Neuronal stem cell (in vitro differentiated cells): Measurements from ENCODE around the gene THSD4.

Experiments used
- DNase-seq: peaks from one replicate; pipeline ENCODE4 v3.0.0-alpha.2; 2013; ENCODE audit warnings: low spot score
- H2AFZ ChIP-seq: one replicate; pipeline ENCODE4 v1.6.1; 2013; ENCODE audit warnings: mild to moderate bottlenecking, low read length, inconsistent platforms
- H2AK5ac ChIP-seq: 2 replicates; pipeline ENCODE4 v1.6.1; 2013; ENCODE audit warnings: low read depth, mild to moderate bottlenecking, inconsistent platforms, low read length, moderate library complexity, mixed read lengths
- H2BK120ac ChIP-seq: 2 replicates; pipeline ENCODE4 v1.6.1; 2013; ENCODE audit warnings: low read depth, mild to moderate bottlenecking, inconsistent platforms, low read length, moderate library complexity, mixed read lengths
- H2BK12ac ChIP-seq: one replicate; pipeline ENCODE4 v1.6.1; 2013; ENCODE audit warnings: low read length, inconsistent platforms
- H2BK15ac ChIP-seq: 2 replicates; pipeline ENCODE4 v1.6.1; 2013; ENCODE audit warnings: mild to moderate bottlenecking, low read length, inconsistent platforms, mixed read lengths
- H2BK5ac ChIP-seq: one replicate; pipeline ENCODE4 v1.6.1; 2013; ENCODE audit warnings: inconsistent platforms, mild to moderate bottlenecking, low read length, moderate library complexity
- H3K14ac ChIP-seq: one replicate; pipeline ENCODE4 v1.6.1; 2013; ENCODE audit warnings: low read length, inconsistent platforms
- H3K18ac ChIP-seq: 2 replicates; pipeline ENCODE4 v1.6.1; 2013; ENCODE audit warnings: low read length, inconsistent platforms
- H3K23ac ChIP-seq: 2 replicates; pipeline ENCODE4 v1.6.1; 2013; ENCODE audit warnings: low read depth, mild to moderate bottlenecking, mixed read lengths, low read length, inconsistent platforms; ENCODE audit not compliant: poor library complexity
- H3K27ac ChIP-seq: replicated peaks from 3 replicates; pipeline ENCODE4 v1.5.1; 2013; ENCODE audit warnings: low read length, inconsistent platforms
- H3K27me3 ChIP-seq, 3 experiments: 2 replicates each; pipeline ENCODE4 v1.6.1; 2013; ENCODE audit warnings: low read length in 3 of 3, mild to moderate bottlenecking in 2 of 3, inconsistent platforms in 1 of 3, low read depth in 1 of 3, mixed read lengths in 1 of 3, moderate library complexity in 1 of 3; ENCODE audit not compliant: control insufficient read depth in 3 of 3, insufficient read depth in 3 of 3
- H3K36me3 ChIP-seq, 2 donors: replicated peaks in 1 of 2; 2 replicates each; pipeline ENCODE4 v1.6.1; 2013; ENCODE audit warnings: low read length in 2 of 2; ENCODE audit not compliant: control insufficient read depth in 2 of 2, insufficient read depth in 2 of 2
- H3K4ac ChIP-seq: 2 replicates; pipeline ENCODE4 v1.6.1; 2013; ENCODE audit warnings: inconsistent platforms, mild to moderate bottlenecking, low read length, moderate library complexity
- H3K4me1 ChIP-seq, 2 donors: 1 replicate in 1 of 2; 2 replicates in 1 of 2; pipeline ENCODE4 v1.6.1; 2013; ENCODE audit warnings: low read length in 2 of 2, low read depth in 1 of 2; ENCODE audit not compliant: control insufficient read depth in 2 of 2, insufficient read depth in 1 of 2
- H3K4me2 ChIP-seq: one replicate; pipeline ENCODE4 v1.6.1; 2013; ENCODE audit warnings: mild to moderate bottlenecking, low read length, inconsistent platforms; ENCODE audit not compliant: insufficient read depth, poor library complexity, severe bottlenecking
- H3K4me3 ChIP-seq, 2 donors: 2 replicates each; pipeline ENCODE4 v1.5.1; 2013; ENCODE audit warnings: low read length in 2 of 2, mild to moderate bottlenecking in 2 of 2, inconsistent platforms in 1 of 2, moderate library complexity in 1 of 2
- H3K79me1 ChIP-seq: one replicate; pipeline ENCODE4 v1.6.1; 2013; ENCODE audit warnings: low read depth, mild to moderate bottlenecking, inconsistent platforms, low read length, moderate library complexity
- H3K9ac ChIP-seq: one replicate; pipeline ENCODE4 v1.6.1; 2013; ENCODE audit warnings: mild to moderate bottlenecking, low read depth, low read length, inconsistent platforms; ENCODE audit not compliant: poor library complexity
- H3K9me3 ChIP-seq, 2 donors: replicated peaks in 1 of 2; 2 replicates each; pipeline versions ENCODE3 to v1.6.1; 2013; ENCODE audit warnings: low read length in 2 of 2, mild to moderate bottlenecking in 2 of 2, inconsistent platforms in 1 of 2, low read depth in 1 of 2, mixed read lengths in 1 of 2, moderate library complexity in 1 of 2; ENCODE audit not compliant: control insufficient read depth in 2 of 2, insufficient read depth in 1 of 2
- H4K8ac ChIP-seq: one replicate; pipeline ENCODE4 v1.6.1; 2013; ENCODE audit warnings: low read depth, mild to moderate bottlenecking, inconsistent platforms, low read length, moderate library complexity
- H4K91ac ChIP-seq: one replicate; pipeline ENCODE4 v1.6.1; 2013; ENCODE audit warnings: low read length, low read depth, mild to moderate bottlenecking, inconsistent platforms; ENCODE audit not compliant: poor library complexity
- WGBS, 2 donors: extraction: QIAGEN DNeasy Blood & Tissue Kit; methylation state at CpG; one replicate each; pipeline ENCODE4 v1.1.7; 2013; ENCODE audit warnings: missing lambda C conversion rate in 2 of 2, mixed read lengths in 1 of 2; ENCODE audit not compliant: insufficient read length in 2 of 2, insufficient replicate concordance in 1 of 2; ENCODE audit errors: extremely low coverage in 2 of 2; 5-methylcytosine and 5-hydroxymethylcytosine counted together

THSD4 gene

GRCh38 chr15:71628988-71629770, 513.9 kb downstream of the THSD4 start:
- H3K4me1 ChIP-seq = peaks cover 0 to 22% of the 10 kb centered on the region in 2 donors
- H4K91ac ChIP-seq = no peak overlapping the region
- no peak overlapping the region for H3K4me3 ChIP-seq
- no peak overlapping the region for H3K9ac ChIP-seq
- H3K27me3 ChIP-seq = no peaks in the 10 kb centered on the region
- H3K9me3 ChIP-seq = no peaks in the 10 kb centered on the region
- no peaks in the 10 kb centered on the region for H3K36me3 ChIP-seq
- H3K4ac ChIP-seq = no peak overlapping the region
- WGBS, 2 donors = no CpG with 5 or more reads among the region's 11 CpGs
- H3K79me1 ChIP-seq = no peaks in the 10 kb centered on the region
- H2BK12ac ChIP-seq = no peak overlapping the region
- no peak overlapping the region for H3K27ac ChIP-seq
- DNase-seq = no peak
- H2AK5ac ChIP-seq = no peak overlapping the region
- H2BK15ac ChIP-seq = no peak overlapping the region
- H2BK120ac ChIP-seq = no peak overlapping the region
- no peak overlapping the region for H3K23ac ChIP-seq
- H3K18ac ChIP-seq = no peak overlapping the region
- H3K14ac ChIP-seq = no peak overlapping the region
- H2AFZ ChIP-seq = peak overlapping the region; percentile 72
- no peak overlapping the region for H3K4me2 ChIP-seq
- no peak overlapping the region for H2BK5ac ChIP-seq
- no peak overlapping the region for H4K8ac ChIP-seq

GRCh38 chr15:71629781-71630474, 514.7 kb downstream of the THSD4 start:
- Histone ChIP-seq H3K18ac (no peak overlapping the region), H3K4me1 (peaks cover 7 to 29% of the 10 kb centered on the region in 2 donors), H4K8ac (no peak overlapping the region), H2BK5ac (no peak overlapping the region), H3K27ac (no peak overlapping the region), H3K27me3 (no peaks in the 10 kb centered on the region), H4K91ac (no peak overlapping the region), H3K14ac (no peak overlapping the region), H2BK15ac (no peak overlapping the region), H3K9ac (no peak overlapping the region), H3K4me3 (no peak overlapping the region), H2BK120ac (no peak overlapping the region), H3K23ac (no peak overlapping the region), H3K4me2 (no peak overlapping the region), H2AFZ (peak overlapping the region; percentile 72), H3K79me1 (no peaks in the 10 kb centered on the region), H3K4ac (no peak overlapping the region), H2BK12ac (no peak overlapping the region), H3K36me3 (no peaks in the 10 kb centered on the region), H3K9me3 (no peaks in the 10 kb centered on the region), H2AK5ac (no peak overlapping the region)
- no peak for DNase-seq
- WGBS, 2 donors = no CpG with 5 or more reads among the region's 9 CpGs

DNA sequence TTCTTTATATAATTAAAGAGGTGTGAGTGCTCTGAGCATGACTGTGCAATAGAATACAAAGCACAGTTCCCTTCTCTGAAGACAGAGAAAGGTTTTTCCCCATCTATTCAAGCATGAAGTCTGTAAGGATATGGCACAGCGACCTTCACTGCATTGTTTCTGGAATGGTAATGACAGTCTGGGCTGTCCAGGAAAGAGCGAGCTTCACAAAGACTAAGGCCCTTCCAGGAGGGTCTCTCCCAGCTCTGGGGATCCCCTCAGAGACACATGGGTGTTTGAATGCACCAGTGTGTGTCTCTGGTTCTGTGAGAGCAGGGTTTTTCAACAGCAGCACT, 515.2 kb downstream of the THSD4 start:
- Histone ChIP-seq H4K91ac (no peak overlapping the region), H2AFZ (peak overlapping the region; percentile 72), H2BK120ac (no peak overlapping the region), H3K79me1 (no peaks in the 10 kb centered on the region), H2BK5ac (no peak overlapping the region), H3K4ac (no peak overlapping the region), H3K9me3 (no peaks in the 10 kb centered on the region), H3K9ac (no peak overlapping the region), H3K36me3 (no peaks in the 10 kb centered on the region), H3K14ac (no peak overlapping the region), H2BK15ac (no peak overlapping the region), H3K27me3 (no peaks in the 10 kb centered on the region), H2AK5ac (no peak overlapping the region), H3K4me2 (no peak overlapping the region), H3K18ac (no peak overlapping the region), H3K23ac (no peak overlapping the region), H3K27ac (no peak overlapping the region), H3K4me3 (no peak overlapping the region), H3K4me1 (peaks cover 9 to 33% of the 10 kb centered on the region in 2 donors), H4K8ac (no peak overlapping the region), H2BK12ac (no peak overlapping the region)
- no CpG with 5 or more reads among the region's 2 CpGs for WGBS, 2 donors
- no peak for DNase-seq

GRCh38 chr15:71632576-71633195, 517.4 kb downstream of the THSD4 start:
- Histone ChIP-seq H3K36me3 (no peaks in the 10 kb centered on the region), H3K4me3 (no peak overlapping the region), H3K4me1 (peaks cover 9 to 36% of the 10 kb centered on the region in 2 donors), H2BK15ac (no peak overlapping the region), H2BK5ac (no peak overlapping the region), H3K79me1 (no peaks in the 10 kb centered on the region), H3K23ac (no peak overlapping the region), H3K4me2 (no peak overlapping the region), H4K8ac (no peak overlapping the region), H3K9me3 (no peaks in the 10 kb centered on the region), H2BK120ac (no peak overlapping the region), H3K14ac (no peak overlapping the region), H3K18ac (no peak overlapping the region), H2AK5ac (no peak overlapping the region), H3K4ac (no peak overlapping the region), H4K91ac (no peak overlapping the region), H2AFZ (no peak overlapping the region), H2BK12ac (no peak overlapping the region), H3K9ac (no peak overlapping the region), H3K27me3 (no peaks in the 10 kb centered on the region), H3K27ac (no peak overlapping the region)
- no peak for DNase-seq
- no CpG with 5 or more reads among the region's 3 CpGs for WGBS, 2 donors
